C4-2B (cell line): ENCODE measurements around the gene CNGA3.

Source experiments
- H3K27ac ChIP-seq: fragments of 450-650 bp; 2 replicates; pipeline ENCODE4 v1.5.1; 2017
- ZFX ChIP-seq: fragments of 450-650 bp; IDR thresholded peaks from 2 replicates; pipeline ENCODE4 v1.6.1; 2017
- TF ChIP-seq, protein P1 (sequence below): fragments of 450-650 bp; conservative IDR thresholded peaks from 2 replicates; pipeline ENCODE4 v1.5.1; 2017; ENCODE audit warnings: mild to moderate bottlenecking

The CNGA3 gene

DNA sequence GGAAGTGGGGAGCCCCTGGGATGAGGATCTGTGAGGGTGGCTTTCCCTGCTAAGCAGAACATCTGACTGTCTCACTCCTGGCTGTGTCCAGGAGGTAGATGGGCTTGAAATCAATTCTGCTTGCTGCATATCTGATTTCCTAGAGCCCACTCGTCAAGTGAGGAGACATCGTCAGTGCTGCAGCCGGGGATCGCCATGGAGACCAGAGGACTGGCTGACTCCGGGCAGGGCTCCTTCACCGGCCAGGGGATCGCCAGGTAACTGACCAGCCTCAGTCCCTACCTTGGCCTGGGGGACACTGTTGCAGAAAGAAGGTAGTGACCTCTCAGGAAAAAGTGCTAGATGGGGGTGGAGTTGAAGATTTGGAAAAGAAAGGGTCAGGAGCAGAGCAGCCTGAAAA lies 31.3 kb downstream of the CNGA3 start:
- no peak for TF ChIP-seq ZFX
- TF ChIP-seq, protein P1, sequence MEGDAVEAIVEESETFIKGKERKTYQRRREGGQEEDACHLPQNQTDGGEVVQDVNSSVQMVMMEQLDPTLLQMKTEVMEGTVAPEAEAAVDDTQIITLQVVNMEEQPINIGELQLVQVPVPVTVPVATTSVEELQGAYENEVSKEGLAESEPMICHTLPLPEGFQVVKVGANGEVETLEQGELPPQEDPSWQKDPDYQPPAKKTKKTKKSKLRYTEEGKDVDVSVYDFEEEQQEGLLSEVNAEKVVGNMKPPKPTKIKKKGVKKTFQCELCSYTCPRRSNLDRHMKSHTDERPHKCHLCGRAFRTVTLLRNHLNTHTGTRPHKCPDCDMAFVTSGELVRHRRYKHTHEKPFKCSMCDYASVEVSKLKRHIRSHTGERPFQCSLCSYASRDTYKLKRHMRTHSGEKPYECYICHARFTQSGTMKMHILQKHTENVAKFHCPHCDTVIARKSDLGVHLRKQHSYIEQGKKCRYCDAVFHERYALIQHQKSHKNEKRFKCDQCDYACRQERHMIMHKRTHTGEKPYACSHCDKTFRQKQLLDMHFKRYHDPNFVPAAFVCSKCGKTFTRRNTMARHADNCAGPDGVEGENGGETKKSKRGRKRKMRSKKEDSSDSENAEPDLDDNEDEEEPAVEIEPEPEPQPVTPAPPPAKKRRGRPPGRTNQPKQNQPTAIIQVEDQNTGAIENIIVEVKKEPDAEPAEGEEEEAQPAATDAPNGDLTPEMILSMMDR: no peak
- no peak overlapping the region for H3K27ac ChIP-seq

DNA sequence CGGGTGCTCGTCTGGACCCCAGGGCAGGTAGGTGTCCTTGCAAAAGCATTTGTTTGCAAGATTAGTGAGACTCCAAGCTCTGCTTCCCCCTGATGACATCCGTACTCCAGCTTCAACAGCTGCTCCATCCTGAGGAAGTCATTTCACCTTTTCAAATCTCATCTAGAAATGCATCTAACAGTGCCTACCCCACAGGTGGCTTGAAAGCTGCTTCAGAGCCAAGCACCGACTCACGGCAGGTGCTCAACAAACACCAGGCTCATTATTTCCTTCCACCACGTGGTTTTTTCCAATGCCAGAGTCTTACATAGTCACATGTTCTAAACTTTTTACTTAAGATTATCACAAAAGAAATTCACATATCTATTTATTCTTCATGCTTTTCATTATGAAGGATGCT lies 31.9 kb downstream of the CNGA3 start:
- TF ChIP-seq, protein P1: no peak
- no peak for TF ChIP-seq ZFX
- H3K27ac ChIP-seq: no peak overlapping the region

DNA sequence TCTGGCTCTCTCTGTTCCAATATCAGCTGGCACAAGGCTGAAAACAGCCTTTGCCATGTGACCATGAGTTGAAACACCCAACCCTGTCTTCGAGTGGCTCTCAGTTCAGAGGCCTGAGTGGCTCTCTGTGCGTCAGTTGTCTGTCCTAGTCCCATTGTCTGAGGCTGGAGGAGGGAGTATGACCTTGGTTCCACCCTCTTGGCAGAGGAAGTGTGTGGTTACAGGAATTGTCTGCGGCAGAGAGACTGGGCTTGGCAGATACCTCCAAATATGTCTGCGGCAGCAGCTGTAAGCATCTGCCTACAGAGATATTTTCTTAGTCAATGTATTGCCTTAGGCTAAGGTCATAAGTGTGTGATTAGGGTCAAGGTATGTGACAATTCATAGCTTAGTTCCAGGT lies 32.6 kb downstream of the CNGA3 start:
- TF ChIP-seq, protein P1: no peak
- no peak for TF ChIP-seq ZFX
- H3K27ac ChIP-seq: no peak overlapping the region

DNA sequence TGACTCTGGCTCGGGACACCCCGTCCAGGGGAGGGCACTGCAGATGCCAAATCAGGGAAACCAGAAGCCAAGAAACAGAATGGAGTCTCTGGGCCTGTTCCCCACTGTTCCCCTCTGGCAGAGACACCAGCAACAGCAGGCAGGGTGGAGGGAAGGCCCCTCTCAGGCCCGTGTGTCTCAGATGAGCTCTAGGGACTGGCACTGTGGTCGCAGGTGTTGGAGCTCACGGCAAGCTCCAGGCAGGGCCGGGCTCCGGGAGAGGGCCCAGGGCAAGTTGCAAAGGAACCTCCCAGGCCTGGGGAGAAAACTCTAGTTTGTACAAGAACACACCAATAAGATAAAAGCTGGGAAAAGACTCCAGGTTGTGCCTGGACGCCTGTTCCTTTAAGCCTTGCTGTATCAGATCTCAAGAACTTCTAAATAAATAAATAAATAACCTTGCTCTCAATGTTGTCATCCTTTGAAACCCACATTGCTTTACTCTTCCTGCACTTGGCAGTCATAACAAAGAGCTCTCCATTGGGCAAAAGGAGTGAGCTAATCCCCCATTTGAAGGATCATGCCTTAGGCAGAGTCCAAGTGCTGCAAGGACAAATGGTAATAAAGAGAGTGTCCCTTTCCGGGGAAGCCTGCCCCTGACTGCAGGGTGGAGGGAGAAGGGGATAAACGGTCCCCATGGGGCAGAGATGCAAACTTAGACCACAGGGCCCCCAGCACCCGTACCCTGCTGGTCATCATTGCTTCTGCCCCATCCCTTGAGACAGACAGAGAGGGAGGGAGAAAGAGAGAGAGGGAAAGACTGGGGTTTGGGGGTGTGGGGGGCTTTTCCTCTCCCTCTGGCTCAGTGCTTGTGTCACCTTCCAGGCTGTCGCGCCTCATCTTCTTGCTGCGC lies 33.3 kb downstream of the CNGA3 start:
- TF ChIP-seq, protein P1: no peak
- TF ChIP-seq ZFX: no peak
- H3K27ac ChIP-seq: no peak overlapping the region

DNA sequence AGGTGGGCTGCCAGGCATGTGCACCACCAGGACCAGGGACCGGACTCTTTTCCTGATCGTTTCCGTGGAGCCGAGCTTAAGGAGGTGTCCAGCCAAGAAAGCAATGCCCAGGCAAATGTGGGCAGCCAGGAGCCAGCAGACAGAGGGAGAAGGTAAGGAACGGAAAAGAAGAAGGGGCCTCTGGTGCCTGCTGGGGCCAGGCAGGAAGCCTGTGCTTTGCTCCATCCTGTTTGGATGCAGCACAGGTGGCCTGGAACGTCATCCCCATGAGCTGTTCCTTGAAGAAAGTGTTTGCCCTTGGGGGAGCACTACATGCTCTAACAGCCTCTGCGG lies 33.9 kb downstream of the CNGA3 start:
- TF ChIP-seq ZFX: no peak
- TF ChIP-seq, protein P1: no peak
- no peak overlapping the region for H3K27ac ChIP-seq

DNA sequence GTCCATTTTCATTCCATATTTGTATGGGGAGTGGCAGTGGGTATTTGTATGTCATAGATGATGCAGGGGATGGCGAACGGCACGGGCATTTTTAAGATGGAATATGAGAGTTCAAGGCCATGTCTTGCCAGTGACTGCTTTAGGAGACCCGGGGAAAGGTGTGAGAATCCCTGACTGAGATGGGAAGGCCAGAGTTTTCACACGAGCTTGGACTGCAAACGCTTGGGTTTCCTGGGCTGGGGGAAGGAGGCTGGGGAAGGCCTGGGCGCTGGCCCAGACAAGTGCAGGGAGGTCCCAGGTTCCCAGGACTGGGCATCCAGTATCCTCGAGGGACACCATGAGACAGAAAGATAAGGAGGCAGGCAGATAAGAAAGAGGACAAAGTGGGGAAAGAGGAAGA lies 35.2 kb downstream of the CNGA3 start:
- TF ChIP-seq, protein P1: no peak
- TF ChIP-seq ZFX: no peak
- H3K27ac ChIP-seq: peak overlapping the region; percentile 45

DNA sequence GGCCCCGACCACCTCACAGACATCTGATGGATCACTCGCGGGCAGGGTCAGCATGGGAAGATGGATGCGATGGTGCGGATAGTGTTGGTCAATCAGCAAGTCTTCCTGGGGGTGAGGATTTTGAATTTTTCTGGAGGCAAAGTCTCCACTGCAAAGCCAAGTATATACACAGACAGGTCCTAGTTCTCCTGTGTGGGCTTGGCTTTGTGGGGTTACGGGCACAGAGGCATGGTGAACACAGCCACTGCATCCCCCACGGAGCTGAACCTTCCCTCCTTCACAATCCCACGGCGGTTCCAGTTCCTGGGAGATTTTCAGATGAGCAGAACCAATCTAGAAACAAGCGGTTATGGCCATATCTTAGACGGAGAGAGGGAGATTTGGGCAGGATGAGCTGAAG lies 35.8 kb downstream of the CNGA3 start:
- peak overlapping the region; percentile 45 for H3K27ac ChIP-seq
- TF ChIP-seq, protein P1: no peak
- no peak for TF ChIP-seq ZFX
